Esophagus squamous epithelium (tissue), 5 donors: Measurements from ENCODE around the gene TMPRSS3. TPM values are rescaled to one million over a fixed set of nuclear protein-coding genes. Genes with fewer than 3 reads are reported as not detected.

Experiments
- DNase-seq: peaks from one replicate; lab custom pipeline; 2025; lab: John Stamatoyannopoulos, UW
- H3K27ac ChIP-seq, 4 donors: fragments of 200-600 bp; sonication (generic); one replicate each; pipeline ENCODE4 v1.5.1; 2016 to 2019; ENCODE audit warnings: mild to moderate bottlenecking in 1 of 4
- H3K27me3 ChIP-seq, 4 donors: fragments of 200-600 bp; sonication (generic); 1 replicate in 3 of 4; 2 replicates in 1 of 4; pipeline versions ENCODE4 v1.5.1 to v1.6.0; 2017 to 2021; ENCODE audit warnings: antibody characterized with exemption in 1 of 4
- H3K36me3 ChIP-seq, 3 donors: fragments of 200-600 bp; sonication (generic); one replicate each; pipeline ENCODE4 v1.5.1; 2016 to 2019
- H3K4me1 ChIP-seq, 3 donors: fragments of 200-600 bp; sonication (generic); one replicate each; pipeline ENCODE4 v1.5.1; 2017 to 2019
- H3K4me3 ChIP-seq, 4 donors: fragments of 200-600 bp; sonication (generic); 1 replicate in 3 of 4; 2 replicates in 1 of 4; pipeline ENCODE4 v1.5.1; 2016 to 2019; ENCODE audit warnings: mild to moderate bottlenecking in 2 of 4, moderate library complexity in 1 of 4
- H3K9me3 ChIP-seq, 3 donors: fragments of 200-600 bp; sonication (generic); one replicate each; pipeline ENCODE4 v1.5.1; 2016 to 2019
- CTCF ChIP-seq, 6 experiments: fragments of 450-650 bp in 4 of 6; fragments of 200-600 bp in 2 of 6; sonication (generic) in 2 of 6; IDR thresholded peaks; one replicate each; pipeline ENCODE4 v1.5.1; 2016 to 2019; ENCODE audit warnings: antibody characterized with exemption in 6 of 6, mild to moderate bottlenecking in 4 of 6, moderate library complexity in 4 of 6
- POLR2A ChIP-seq, 4 donors: fragments of 450-650 bp; IDR thresholded peaks; one replicate each; pipeline ENCODE4 v1.6.1; 2017; ENCODE audit warnings: antibody characterized with exemption in 4 of 4, mild to moderate bottlenecking in 4 of 4, moderate library complexity in 3 of 4
- WGBS, 2 donors: methylation state at CpG; one replicate each; pipeline ENCODE4 v1.1.5; 2018; 5-methylcytosine and 5-hydroxymethylcytosine counted together
- intact Hi-C: fragments of 100-400 bp; cut with DNase I; formaldehyde crosslinking; loops from one replicate; pipeline ENCODE4 v1.15.0; 2022
- total RNA-seq, 4 donors: library from RNA; depleted of rRNA; stranded (reverse); fragments of >200 nt; gene quantifications; one replicate each; pipeline ENCODE4 v1.1.0, GENCODE V29; 2016
- donor health status: DM: yes; HTN: yes; CAD: no.

TMPRSS3 gene
- total RNA-seq, 4 donors from 2014 or later, result 0.09 TPM; not detected in 3

GRCh38 chr21:42373196-42373907, 22.5 kb downstream of the TMPRSS3 start:
- Histone ChIP-seq H3K4me1 (peaks cover 0 to 10% (median 0%) of the 10 kb centered on the region in 3 donors), H3K9me3 (no peaks in the 10 kb centered on the region), H3K27ac (no peak overlapping the region), H3K27me3 (peaks cover 0 to 69% (median 0%) of the 10 kb centered on the region in 4 donors), H3K36me3 (no peaks in the 10 kb centered on the region), H3K4me3 (no peak overlapping the region)
- intact Hi-C loops, result no loop called here
- WGBS, 2 donors, result 80 to 100% methylated on average over 1 to 3 of the region's 25 CpGs
- DNase-seq, result no peak
- TF ChIP-seq CTCF (IDR thresholded peaks at IDR 0.05) (no peak), POLR2A (IDR thresholded peaks at IDR 0.05) (no peak)

- Histone ChIP-seq H3K27ac (no peak overlapping the region), H3K27me3 (peaks cover 0 to 52% (median 0%) of the 10 kb centered on the region in 4 donors), H3K36me3 (no peaks in the 10 kb centered on the region), H3K9me3 (no peaks in the 10 kb centered on the region), H3K4me3 (no peak overlapping the region), H3K4me1 (peaks cover 0 to 20% (median 0%) of the 10 kb centered on the region in 3 donors)
- no peak for DNase-seq
- intact Hi-C loops, result no loop called here
- WGBS, 2 donors, result 75 to 81% methylated on average over 18 of the region's 18 CpGs
- TF ChIP-seq POLR2A (IDR thresholded peaks at IDR 0.05), result no peak
- TF ChIP-seq CTCF (IDR thresholded peaks at IDR 0.05), result no peak
Observed at GRCh38 chr21:42370894-42371654, 24.8 kb downstream of the TMPRSS3 start.

GRCh38 chr21:42369821-42370220, 26.0 kb downstream of the TMPRSS3 start:
- TF ChIP-seq POLR2A (IDR thresholded peaks at IDR 0.05), result no peak
- no peak for TF ChIP-seq CTCF (IDR thresholded peaks at IDR 0.05)
- intact Hi-C loops, result no loop called here
- Histone ChIP-seq H3K4me1 (peaks cover 0 to 21% (median 0%) of the 10 kb centered on the region in 3 donors), H3K9me3 (no peaks in the 10 kb centered on the region), H3K27ac (no peak overlapping the region), H3K27me3 (peaks cover 0 to 47% (median 0%) of the 10 kb centered on the region in 4 donors), H3K4me3 (no peak overlapping the region), H3K36me3 (no peaks in the 10 kb centered on the region)
- WGBS, 2 donors, result 0% methylated on average over 1 of the region's 16 CpGs; no CpG with 5 or more reads in 1 of the 2 donors
- no peak for DNase-seq

GRCh38 chr21:42367367-42368165, 28.3 kb downstream of the TMPRSS3 start:
- peaks cover 0 to 21% (median 0%) of the 10 kb centered on the region in 3 donors for H3K4me1 ChIP-seq
- H3K4me3 ChIP-seq, result no peak overlapping the region
- peaks cover 0 to 51% (median 0%) of the 10 kb centered on the region in 4 donors for H3K27me3 ChIP-seq
- TF ChIP-seq CTCF (IDR thresholded peaks at IDR 0.05) (no peak), POLR2A (IDR thresholded peaks at IDR 0.05) (no peak)
- DNase-seq, result no peak
- H3K27ac ChIP-seq, result no peak overlapping the region
- whole genome bisulfite sequencing, 2 donors, result 60 to 64% methylated on average over 9 to 11 of the region's 14 CpGs
- intact Hi-C loops, result no loop called here
- no peaks in the 10 kb centered on the region for H3K36me3 ChIP-seq
- no peaks in the 10 kb centered on the region for H3K9me3 ChIP-seq
